A549 (cell line): ENCODE data around the gene COL2A1. TPM values are rescaled to one million over a fixed set of nuclear protein-coding genes. Genes with fewer than 3 reads are reported as not detected.

Experiments used
- ATAC-seq, 2 experiments: fragments of 200-7000 bp in 1 of 2; fragments of >200 bp in 1 of 2; cut with Nextera tagmentation in 1 of 2; cut with Tn5 transposase in 1 of 2; 3 replicates each; pipeline versions ENCODE4 v1.8.0 to v1.9.1; 2018 to 2020; ENCODE audit warnings: mild to moderate bottlenecking in 1 of 2, moderate library complexity in 1 of 2
- CTCF ChIA-PET: fragments of 300-600 bp; sonication (Branson Sonifier 250); formaldehyde crosslinking; extraction: SDS; loops from one replicate; lab custom pipeline; 2021; ENCODE audit warnings: antibody characterized with exemption, inconsistent platforms; lab: Yijun Ruan, JAX
- POLR2A ChIA-PET: fragments of 350-600 bp; formaldehyde crosslinking; extraction: SDS; loops from one replicate; lab custom pipeline; 2021; ENCODE audit warnings: antibody characterized with exemption, inconsistent platforms; lab: Yijun Ruan, JAX
- DNase-seq, 2 experiments: peaks; one replicate each; pipeline versions ENCODE4 v3.0.0 to v3.0.0-alpha.2; 2011 to 2016; ENCODE audit warnings: low read depth in 1 of 2, low spot score in 1 of 2
- FAIRE-seq: peaks from 2 replicates; lab custom pipeline; 2011; peaks lifted over from hg19 to GRCh38; lab: Jason Lieb, UNC
- H3K27ac ChIP-seq, 2 experiments: fragments of >200 bp; sonication (Bioruptor Twin); formaldehyde crosslinking; 3 replicates each; pipeline ENCODE4 v1.5.1; 2016 to 2017
- H3K4me1 ChIP-seq: fragments of >200 bp; sonication (Bioruptor Twin); formaldehyde crosslinking; 3 replicates; pipeline ENCODE4 v1.6.1; 2016
- H3K4me2 ChIP-seq: fragments of >200 bp; sonication (Bioruptor Twin); formaldehyde crosslinking; 3 replicates; pipeline ENCODE4 v1.6.1; 2016
- H3K4me3 ChIP-seq: fragments of >200 bp; sonication (Bioruptor Twin); formaldehyde crosslinking; 3 replicates; pipeline ENCODE4 v1.5.1; 2016
- H3K9me3 ChIP-seq: fragments of >200 bp; sonication (Bioruptor Twin); formaldehyde crosslinking; 3 replicates; pipeline ENCODE4 v1.6.1; 2016
- ATOH8 ChIP-seq: fragments of 250-450 bp; sonication (Bioruptor Pico); IDR thresholded peaks from 2 replicates; pipeline ENCODE4 v1.5.0; 2020; ENCODE audit warnings: low read depth, mild to moderate bottlenecking, moderate library complexity
- CBX2 ChIP-seq: fragments of 200-600 bp; sonication (generic); IDR thresholded peaks from 2 replicates; pipeline ENCODE4 v1.6.1; 2016; ENCODE audit warnings: low read depth, mild to moderate bottlenecking, borderline replicate concordance
- CEBPB ChIP-seq, 2 experiments: fragments of >200 bp in 1 of 2; sonication (Bioruptor Twin) in 1 of 2; formaldehyde crosslinking in 1 of 2; IDR thresholded peaks; 2 replicates each; pipeline ENCODE4 v1.6.1; 2012 to 2016
- CHD4 ChIP-seq: fragments of 200-600 bp; sonication (generic); IDR thresholded peaks from 2 replicates; pipeline ENCODE4 v1.6.1; 2016; ENCODE audit warnings: antibody characterized with exemption, mild to moderate bottlenecking, borderline replicate concordance
- CTCF ChIP-seq: fragments of >200 bp; sonication (Bioruptor Twin); formaldehyde crosslinking; IDR thresholded peaks from 3 replicates; pipeline ENCODE4 v1.5.1; 2016
- EP300 ChIP-seq, 2 experiments: fragments of >200 bp; sonication (Bioruptor Twin); formaldehyde crosslinking; IDR thresholded peaks; 2 replicates in 1 of 2; 3 replicates in 1 of 2; pipeline ENCODE4 v1.6.1; 2016 to 2017
- HDAC2 ChIP-seq: fragments of 200-600 bp; sonication (generic); IDR thresholded peaks from 2 replicates; pipeline ENCODE4 v1.6.1; 2016
- HEYL ChIP-seq: fragments of 250-450 bp; sonication (Bioruptor Pico); IDR thresholded peaks from 2 replicates; pipeline ENCODE4 v1.8.0; 2021; ENCODE audit warnings: mild to moderate bottlenecking, moderate library complexity
- JUN ChIP-seq, 2 experiments: fragments of >200 bp; sonication (Bioruptor Twin); formaldehyde crosslinking; IDR thresholded peaks; 2 replicates in 1 of 2; 3 replicates in 1 of 2; pipeline ENCODE4 v1.6.1; 2016 to 2017
- MAFK ChIP-seq: fragments of 450-650 bp; IDR thresholded peaks from 2 replicates; pipeline ENCODE4 v1.6.1; 2014; ENCODE audit not compliant: partially characterized antibody
- NPAS2 ChIP-seq: fragments of 250-450 bp; sonication (Bioruptor Pico); IDR thresholded peaks from 2 replicates; pipeline ENCODE4 v1.8.0; 2022; ENCODE audit warnings: mild to moderate bottlenecking, moderate library complexity, borderline replicate concordance
- NR3C1 ChIP-seq: fragments of >200 bp; sonication (Bioruptor Twin); formaldehyde crosslinking; IDR thresholded peaks from 3 replicates; pipeline ENCODE4 v1.6.1; 2017
- POLR2A ChIP-seq: IDR thresholded peaks from 2 replicates; pipeline ENCODE4 v1.6.1; 2012; ENCODE audit warnings: mild to moderate bottlenecking, low read length
- POLR2AphosphoS2 ChIP-seq: conservative IDR thresholded peaks from 2 replicates; pipeline ENCODE4 v1.6.1; 2012; ENCODE audit warnings: low read length, improper control_type of control experiment, inconsistent platforms
- RNF2 ChIP-seq: fragments of 200-600 bp; sonication (generic); IDR thresholded peaks from 2 replicates; pipeline ENCODE4 v1.6.1; 2016; ENCODE audit warnings: low read depth, mild to moderate bottlenecking, antibody characterized with exemption, moderate library complexity, borderline replicate concordance
- SMC3 ChIP-seq: fragments of >200 bp; sonication (Bioruptor Twin); formaldehyde crosslinking; IDR thresholded peaks from 3 replicates; pipeline ENCODE4 v1.6.1; 2018; ENCODE audit warnings: inconsistent platforms
- USF2 ChIP-seq: fragments of 450-650 bp; IDR thresholded peaks from 2 replicates; pipeline ENCODE4 v1.6.1; 2014; ENCODE audit warnings: antibody characterized with exemption
- ZC3H11A ChIP-seq: fragments of 450-650 bp; IDR thresholded peaks from 2 replicates; pipeline ENCODE4 v1.6.1; 2014; ENCODE audit warnings: antibody characterized with exemption, mild to moderate bottlenecking
- ZSCAN20 ChIP-seq: fragments of 250-450 bp; sonication (Bioruptor Pico); IDR thresholded peaks from 2 replicates; pipeline ENCODE4 v1.8.0; 2022; ENCODE audit warnings: mild to moderate bottlenecking, moderate library complexity
- WGBS: methylation state at CpG from one replicate; pipeline ENCODE4 v1.1.6; 2017; ENCODE audit errors: missing lambda C conversion rate; 5-methylcytosine and 5-hydroxymethylcytosine counted together
- polyA plus RNA-seq, 4 experiments: library from polyadenylated mRNA; depleted of rRNA in 3 of 4; stranded (reverse); fragments of >200 nt; fragmentation: RNase III in 1 of 4; extraction: RNeasy Plus Mini Kit Qiagen cat#74134 plus additional on column Dnase treatment in 1 of 4; gene quantifications; 2 replicates in 3 of 4; 3 replicates in 1 of 4; pipeline ENCODE4 v1.2.3, GENCODE V29; 2011 to 2017
- TF ChIP-seq, protein P1 (sequence below): fragments of >200 bp; sonication (Bioruptor Twin); formaldehyde crosslinking; IDR thresholded peaks from 2 replicates; pipeline ENCODE4 v1.6.1; 2016

COL2A1 gene
- polyA plus RNA-seq, 2 of the 4 experiments (the other 2 are of a cell fraction), result 0.01 TPM; not detected in 1

DNA sequence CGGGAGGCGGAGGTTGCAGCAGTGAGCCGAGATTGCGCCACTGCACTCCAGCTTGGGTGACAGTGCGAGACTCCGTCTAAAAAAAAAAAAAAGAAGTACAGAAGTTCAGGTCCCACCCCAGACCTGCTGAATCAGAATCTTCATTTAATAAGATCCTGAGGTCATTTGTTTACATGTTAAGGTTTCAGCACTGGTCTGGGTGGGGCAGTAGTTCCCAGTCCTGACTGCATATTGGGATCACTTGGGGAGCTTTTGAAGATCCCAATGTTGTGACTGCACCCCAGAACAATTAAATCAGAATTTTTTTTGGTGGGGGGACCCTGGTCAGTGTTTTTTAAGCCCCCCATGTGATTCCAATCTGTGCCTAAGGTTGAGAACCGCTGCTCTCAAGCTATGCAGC lies 11.7 kb upstream of the COL2A1 start:
- no peak overlapping the region for H3K4me2 ChIP-seq
- no peak overlapping the region for H3K4me3 ChIP-seq
- WGBS, result 74% methylated on average over 7 of the region's 7 CpGs
- H3K9me3 ChIP-seq, result no peaks in the 10 kb centered on the region
- TF ChIP-seq POLR2A (no peak), SMC3 (no peak), ZC3H11A (no peak), ATOH8 (no peak), POLR2AphosphoS2 (no peak), ZSCAN20 (CRISPR knock-in tag) (no peak)
- no peak overlapping the region for H3K27ac ChIP-seq
- H3K4me1 ChIP-seq, result no peaks in the 10 kb centered on the region
- ChIA-PET POLR2A (no interaction called here), CTCF (interaction anchor here (0.9 to 3.1 kb wide), 3 partner anchors 9 to 1891 kb away, joined by 3 to 7 read pairs (median 3); no protein-coding TSS in a partner anchor)
- FAIRE-seq, result no peak
- no peak for ATAC-seq
- no peak for DNase-seq

GRCh38 chr12:48015129-48015528 lies 10.9 kb upstream of the COL2A1 start:
- no peak for ATAC-seq
- TF ChIP-seq RNF2 (no peak), ATOH8 (no peak), NR3C1 (no peak), CEBPB (IDR thresholded peaks at IDR 0.05) (no peak), CBX2 (no peak), CHD4 (no peak), USF2 (no peak), ZC3H11A (no peak), NPAS2 (CRISPR knock-in tag) (no peak), HEYL (CRISPR knock-in tag) (no peak), EP300 (IDR thresholded peaks at IDR 0.05) (no peak), HDAC2 (no peak), JUN (IDR thresholded peaks at IDR 0.05) (no peak)
- TF ChIP-seq, protein P1, sequence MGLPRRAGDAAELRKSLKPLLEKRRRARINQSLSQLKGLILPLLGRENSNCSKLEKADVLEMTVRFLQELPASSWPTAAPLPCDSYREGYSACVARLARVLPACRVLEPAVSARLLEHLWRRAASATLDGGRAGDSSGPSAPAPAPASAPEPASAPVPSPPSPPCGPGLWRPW, result no peak
- TF ChIP-seq, all 56 proteins: peak for 0
- WGBS, result 0% methylated on average over 1 of the region's 1 CpG
- ChIA-PET POLR2A (no interaction called here), CTCF (interaction anchor here (0.7 to 3.1 kb wide), 7 partner anchors 10 to 1890 kb away, joined by 3 to 7 read pairs (median 3); no protein-coding TSS in a partner anchor)
- no peaks in the 10 kb centered on the region for H3K4me1 ChIP-seq
- no peak overlapping the region for H3K4me2 ChIP-seq
- no peak overlapping the region for H3K4me3 ChIP-seq
- no peak for DNase-seq
- no peaks in the 10 kb centered on the region for H3K9me3 ChIP-seq
- no peak for FAIRE-seq
- H3K27ac ChIP-seq, result no peak overlapping the region

DNA sequence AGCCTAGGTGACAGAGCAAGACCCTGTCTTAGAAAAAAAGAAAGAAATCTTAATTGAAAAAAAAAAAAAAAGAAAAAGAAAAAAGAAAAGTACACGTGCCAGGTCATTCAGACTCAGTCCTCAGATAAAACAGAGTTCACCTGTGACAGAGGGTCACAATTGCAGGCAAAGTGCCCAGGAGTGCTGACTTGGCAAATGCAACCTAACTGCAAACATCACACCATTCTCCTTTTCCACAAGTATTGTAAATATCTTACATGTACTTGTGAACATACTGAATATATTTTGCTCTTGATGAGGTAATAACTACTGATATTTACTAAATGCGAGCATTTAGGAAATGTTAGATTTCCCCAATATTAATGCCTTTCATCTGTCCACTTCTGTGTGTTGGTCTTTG lies 9.0 kb upstream of the COL2A1 start:
- TF ChIP-seq CTCF (no peak), MAFK (peak; percentile 86)
- TF ChIP-seq, all 56 proteins: peak for 1
- ChIA-PET CTCF (interaction anchor here (1.0 kb wide), 1 partner anchor 51 kb away, joined by 3 read pairs; no protein-coding TSS in a partner anchor), POLR2A (no interaction called here)
- H3K4me1 ChIP-seq, result no peaks in the 10 kb centered on the region
- ATAC-seq (no peak), DNase-seq (no peak), FAIRE-seq (no peak)
- 51% methylated on average over 2 of the region's 2 CpGs for WGBS
- H3K9me3 ChIP-seq, result no peaks in the 10 kb centered on the region
- H3K4me3 ChIP-seq, result no peak overlapping the region
- no peak overlapping the region for H3K4me2 ChIP-seq
- H3K27ac ChIP-seq, result no peak overlapping the region
